Middle frontal gyrus (tissue), 1 donor: ENCODE data around the gene LACRT.
"Not testable (repeated sequence)": the region's sequence is repeated elsewhere in the genome, so short reads cannot be mapped to it uniquely, and the experiment has no call there.

Experiments used
- DNase-seq: peaks from one replicate; pipeline ENCODE4 v3.0.0-alpha.2; 2015; ENCODE audit warnings: low spot score; ENCODE audit errors: extremely low spot score

Gene LACRT, protein sequence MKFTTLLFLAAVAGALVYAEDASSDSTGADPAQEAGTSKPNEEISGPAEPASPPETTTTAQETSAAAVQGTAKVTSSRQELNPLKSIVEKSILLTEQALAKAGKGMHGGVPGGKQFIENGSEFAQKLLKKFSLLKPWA

GRCh38 chr12:54634795-54635194 lies at the start of gene LACRT:
Gene LACRT, minus strand, starts transcription at chr12:54634895. Its CDS starts 54 bp downstream, at chr12:54634841.
- no peak for DNase-seq

DNA sequence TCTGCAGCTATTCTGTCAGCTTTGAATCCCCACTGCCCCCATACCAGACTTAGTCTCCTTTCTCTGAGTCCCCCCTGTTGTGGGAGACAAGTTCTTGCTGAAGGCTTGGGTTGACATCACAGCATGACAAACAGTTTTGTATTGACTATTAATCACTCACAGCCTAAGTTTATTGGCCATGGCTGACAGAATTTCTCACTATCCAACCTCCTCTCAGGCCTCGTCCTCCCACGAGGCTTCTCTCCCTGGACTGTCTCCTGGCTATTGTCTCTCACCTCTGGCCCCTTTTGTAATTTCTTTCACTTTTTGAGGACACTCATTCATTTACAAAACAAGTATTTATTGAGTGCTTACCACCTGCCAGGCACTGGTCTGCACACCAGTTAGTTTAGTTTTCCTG lies 48.7 kb upstream of the LACRT start:
- no peak for DNase-seq

- DNase-seq: no peak
These were observed 48.0 kb upstream of the LACRT start for GRCh38 chr12:54682674-54683073.

DNA sequence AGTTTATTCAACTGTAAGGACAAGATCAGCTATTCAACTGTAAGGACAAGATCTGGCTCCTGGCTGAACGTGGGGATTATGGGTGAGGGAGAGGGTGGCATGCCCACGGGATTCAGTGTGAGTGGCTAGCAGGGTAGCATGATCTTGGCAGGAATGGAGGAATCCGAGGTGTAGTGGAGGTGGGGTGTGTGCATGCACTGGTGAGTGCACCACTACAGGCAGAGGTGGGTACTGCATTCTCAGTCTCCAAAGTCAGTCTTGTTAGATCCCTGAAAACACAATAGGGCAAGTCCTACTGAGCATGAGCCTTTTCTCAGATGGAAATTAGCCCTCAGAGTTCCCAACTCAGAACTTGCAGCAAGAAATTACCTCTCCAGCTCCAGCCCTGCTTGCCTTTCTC lies 45.7 kb upstream of the LACRT start:
- no peak for DNase-seq

GRCh38 chr12:54678131-54678530 lies 43.4 kb upstream of the LACRT start:
- no peak for DNase-seq

DNA sequence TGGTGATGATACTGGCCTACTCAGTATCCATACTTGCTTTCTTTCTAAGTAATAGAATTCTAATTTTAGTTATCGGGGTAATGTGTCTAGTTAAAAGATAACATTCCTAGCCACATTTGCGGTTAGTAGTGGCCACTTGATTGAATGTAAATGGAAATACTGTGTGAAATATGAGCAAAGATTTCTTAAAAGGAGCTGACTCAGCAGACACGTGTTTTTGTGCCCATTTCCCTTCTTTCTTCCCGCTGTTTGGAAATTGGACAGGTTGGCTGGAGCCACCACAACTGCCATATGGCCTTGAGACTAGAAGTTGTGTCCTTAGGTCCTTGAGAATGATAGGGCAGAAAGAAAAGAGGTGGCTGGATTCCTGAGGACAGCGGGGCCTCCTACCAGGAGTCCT lies 33.2 kb upstream of the LACRT start:
- no peak for DNase-seq

- no peak for DNase-seq
These were observed 31.3 kb upstream of the LACRT start for GRCh38 chr12:54666008-54666407.

GRCh38 chr12:54665022-54665635 lies 30.4 kb upstream of the LACRT start:
- not testable (repeated sequence) for DNase-seq

DNA sequence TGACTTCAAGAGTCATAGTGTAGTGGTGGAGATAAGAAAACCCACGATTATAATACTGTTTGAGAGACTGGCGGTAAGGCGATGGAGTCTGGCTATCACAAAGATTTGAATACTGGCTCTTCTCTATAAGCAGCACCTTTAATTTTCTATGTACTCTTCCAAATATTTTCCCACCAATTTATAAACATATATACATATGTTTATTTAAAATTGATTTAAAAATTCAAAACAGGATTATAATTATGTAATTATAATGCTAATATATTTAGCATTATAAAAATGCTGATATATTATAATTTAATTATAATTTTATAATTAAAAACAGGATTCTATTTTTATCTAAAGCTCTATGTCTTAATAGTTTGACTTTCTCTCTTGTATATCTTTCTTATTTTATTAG lies 28.9 kb upstream of the LACRT start:
- no peak for DNase-seq

DNA sequence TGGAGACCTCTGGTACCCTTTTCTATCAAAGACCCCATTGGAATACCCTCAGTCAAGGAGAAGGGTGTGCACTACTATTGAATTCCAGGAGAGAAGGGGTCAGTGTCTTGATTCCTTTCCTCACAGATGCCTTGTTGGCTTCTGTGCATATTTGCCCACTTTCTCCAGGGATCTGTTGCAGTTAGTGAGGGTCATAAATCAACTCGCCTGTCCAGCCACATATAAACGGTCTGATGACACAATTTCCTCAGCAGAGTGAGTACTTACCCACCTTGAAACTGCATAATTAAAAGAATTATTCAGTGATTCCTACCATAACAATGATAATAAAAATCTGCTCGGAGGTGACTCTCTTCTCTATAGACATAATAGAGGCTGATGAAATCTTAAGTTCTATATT lies 27.3 kb upstream of the LACRT start:
- no peak for DNase-seq

GRCh38 chr12:54661048-54661447 lies 26.4 kb upstream of the LACRT start:
- DNase-seq: no peak

DNA sequence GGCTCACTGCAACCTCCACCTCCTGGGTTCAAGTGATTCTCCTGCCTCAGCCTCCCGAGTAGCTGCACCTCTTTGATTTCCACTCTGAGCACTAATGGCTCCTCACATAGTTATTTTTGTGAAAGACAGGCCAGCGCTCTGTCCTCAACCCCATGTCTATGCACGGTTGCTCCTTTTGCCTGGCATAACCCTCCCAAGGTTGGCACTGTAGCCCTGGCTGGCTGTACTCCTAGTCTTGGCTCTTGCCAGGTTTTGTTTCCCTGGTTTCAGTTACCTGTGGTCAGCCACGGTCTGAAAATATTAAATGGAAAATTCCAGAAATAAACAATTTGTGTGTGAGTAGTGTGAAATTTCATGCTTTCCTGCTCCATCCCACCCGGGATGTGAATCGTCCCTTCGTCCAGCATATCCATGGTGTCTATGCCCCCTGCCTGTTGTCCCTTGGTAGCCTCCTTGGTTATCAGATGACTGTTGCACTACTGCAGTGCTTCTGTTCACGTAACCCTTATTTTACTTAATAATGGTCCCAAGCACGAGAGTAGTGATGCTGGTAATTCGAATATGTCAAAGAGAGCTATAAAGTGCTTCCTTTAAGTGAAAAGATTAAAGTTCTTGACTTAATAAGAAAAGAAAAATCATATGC lies 25.7 kb upstream of the LACRT start:
- DNase-seq: no peak

DNA sequence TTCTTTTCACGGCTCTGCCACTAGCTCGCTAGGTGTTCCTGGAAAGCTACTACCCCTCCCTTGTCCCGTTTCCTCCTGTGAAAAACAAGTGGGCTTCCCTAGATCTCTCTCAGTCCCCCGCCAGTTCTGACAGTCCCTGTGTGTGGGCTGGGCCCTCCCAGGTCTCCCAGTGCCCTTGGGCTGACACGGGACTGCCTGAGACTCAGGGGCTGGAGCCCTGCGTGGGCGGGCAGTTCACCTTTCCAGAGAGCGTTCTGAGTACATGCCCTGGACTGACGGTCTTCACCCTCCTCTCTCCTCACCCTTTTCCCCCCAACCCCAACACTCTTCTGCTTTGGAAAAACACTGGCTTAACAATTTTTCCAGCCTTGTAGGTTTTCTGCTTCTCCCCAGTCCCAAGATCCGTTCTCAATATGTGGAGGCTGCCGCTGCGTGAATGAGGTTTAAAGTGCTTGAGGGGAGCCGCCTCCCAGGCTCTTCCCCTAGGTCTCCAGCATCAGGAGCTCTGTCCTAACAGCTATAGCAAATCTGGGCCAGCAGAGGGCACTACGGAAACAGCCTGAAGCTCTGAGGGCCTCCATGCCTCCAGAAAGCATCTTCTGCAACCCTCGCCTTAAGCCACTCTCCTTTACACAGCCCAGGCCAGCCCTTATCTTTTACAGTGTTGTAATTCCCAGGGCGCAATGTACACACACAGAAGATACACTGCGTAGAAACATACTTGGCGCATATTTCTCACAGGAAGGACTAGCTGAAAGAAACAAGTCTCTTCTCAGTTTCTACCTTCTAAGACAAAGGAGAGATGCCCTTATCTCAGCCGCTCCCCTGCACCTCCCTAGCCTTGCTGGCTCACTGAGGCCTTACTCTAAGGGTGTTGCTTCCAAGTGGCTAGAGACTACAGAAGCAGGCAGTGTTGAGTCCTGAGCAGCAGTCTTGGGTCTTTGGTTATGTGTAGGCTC lies 23.9 kb upstream of the LACRT start:
- no peak for DNase-seq

DNA sequence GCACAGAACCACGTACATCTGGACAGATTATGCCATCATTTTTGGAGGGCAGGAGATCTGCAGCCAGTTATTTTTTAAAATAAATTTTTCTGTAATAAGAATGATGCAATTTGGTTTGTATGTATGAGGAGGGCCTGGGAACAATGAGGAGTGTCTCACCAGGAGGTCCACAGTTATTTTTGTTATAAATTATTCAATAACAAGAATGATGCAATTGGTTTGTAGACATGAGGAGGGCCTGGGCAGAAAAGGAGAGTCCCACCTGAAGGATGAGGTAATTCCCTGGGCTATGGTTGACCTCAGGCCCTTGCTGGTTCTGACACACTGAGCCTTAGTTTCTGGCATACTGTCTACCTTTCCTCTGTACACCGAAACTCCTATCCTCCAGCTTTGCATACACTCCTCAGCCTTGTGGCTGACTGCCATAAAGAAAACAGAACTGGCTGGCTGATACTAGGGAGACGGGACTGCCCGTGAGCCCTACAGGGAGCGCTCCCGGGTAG lies 22.5 kb upstream of the LACRT start:
- DNase-seq: no peak

GRCh38 chr12:54654926-54655325 lies 20.2 kb upstream of the LACRT start:
- no peak for DNase-seq

GRCh38 chr12:54653025-54653424 lies 18.3 kb upstream of the LACRT start:
- DNase-seq: no peak

DNA sequence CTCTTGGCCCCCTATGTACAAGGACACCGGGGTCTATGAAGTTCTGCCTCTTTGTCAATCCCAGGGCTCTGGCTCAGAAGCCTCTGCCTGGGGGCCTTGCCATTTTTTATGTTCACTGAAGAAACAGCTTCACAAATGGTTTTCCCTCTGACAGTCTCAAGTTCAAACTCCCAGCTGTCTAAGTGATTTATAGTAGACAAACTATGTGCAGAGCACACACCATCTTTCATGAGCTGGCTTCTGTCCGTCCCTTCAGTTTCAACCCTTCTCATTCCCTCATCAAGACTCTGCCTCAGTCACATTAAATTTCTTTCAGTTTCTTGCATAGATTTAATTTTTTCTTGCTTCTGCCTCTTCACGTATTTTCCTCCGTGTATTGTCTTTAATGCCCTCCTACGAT lies 16.2 kb upstream of the LACRT start:
- no peak for DNase-seq

- DNase-seq: no peak
These were observed 15.7 kb upstream of the LACRT start for GRCh38 chr12:54650409-54650808.

DNA sequence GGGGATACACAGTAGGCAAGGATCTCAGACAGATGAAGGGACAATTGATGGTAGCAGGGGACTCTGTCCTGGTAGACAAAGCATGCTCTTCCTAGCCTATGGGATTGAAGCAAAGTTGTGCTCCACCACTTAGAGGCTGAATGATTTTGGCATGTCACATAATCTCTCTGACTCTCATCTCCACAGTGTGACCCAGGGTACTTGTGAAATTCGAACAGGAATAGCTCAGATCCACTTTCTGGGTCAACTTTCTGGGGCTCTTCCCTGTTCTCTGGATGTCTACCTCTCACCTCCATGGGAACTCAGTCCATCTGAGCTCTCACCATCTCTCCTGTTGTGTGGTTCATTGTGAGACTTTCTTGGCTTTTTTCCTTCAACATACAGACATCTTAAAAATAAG lies 15.1 kb upstream of the LACRT start:
- no peak for DNase-seq

- DNase-seq: no peak
These were observed 13.6 kb upstream of the LACRT start, which contains the start of gene DCD for GRCh38 chr12:54648265-54648664. Gene DCD, minus strand, starts transcription at chr12:54648365. Its CDS starts 62 bp downstream, at chr12:54648303.

DNA sequence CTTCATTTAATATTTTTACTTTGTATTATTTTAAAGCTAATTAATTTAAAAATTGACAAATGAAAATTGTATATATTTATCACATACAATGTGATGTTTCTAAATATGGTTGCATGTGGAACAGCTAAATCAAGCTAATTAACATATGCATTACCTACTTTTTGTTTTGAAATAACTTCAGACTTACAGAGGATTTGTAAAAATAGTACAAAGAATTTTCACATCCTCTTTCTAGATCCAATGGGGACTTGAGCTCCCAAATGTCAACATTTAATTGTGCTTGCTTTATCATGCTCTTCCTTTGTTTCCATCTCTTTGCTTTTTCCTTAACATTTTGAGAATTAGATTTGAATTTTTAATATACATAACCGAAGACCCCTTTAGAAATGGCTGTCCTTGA lies 6.9 kb upstream of the LACRT start:
- DNase-seq: no peak

DNA sequence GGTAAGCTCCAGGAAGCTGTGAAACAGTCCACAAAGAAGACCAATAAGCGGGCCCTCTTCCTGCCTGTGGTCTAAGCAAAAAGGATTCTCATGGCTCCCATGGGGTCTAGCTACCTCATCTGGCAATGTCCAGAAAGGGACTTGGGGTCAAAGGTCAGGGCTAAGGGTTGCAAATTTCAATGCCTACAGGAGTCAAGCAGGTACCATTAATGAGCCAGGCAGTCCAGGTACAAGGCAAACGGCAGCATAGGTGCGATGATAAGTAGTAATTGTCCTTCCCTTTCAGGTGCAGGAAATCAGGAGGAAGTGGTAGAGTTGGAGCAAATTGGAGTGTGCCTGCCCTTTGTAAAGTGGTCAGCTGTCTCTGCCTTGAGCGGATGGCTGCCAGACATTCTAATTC lies 6.4 kb upstream of the LACRT start:
- DNase-seq: no peak
